GM12892 (cell line): ENCODE results near the gene FCN2.

Source experiments
- POLR2A ChIP-seq: IDR thresholded peaks from 2 replicates; pipeline ENCODE4 v1.6.1; 2011; ENCODE audit warnings: low read depth, low read length, control low read depth
- POLR2AphosphoS5 ChIP-seq: IDR thresholded peaks from 2 replicates; pipeline ENCODE4 v1.6.1; 2011; ENCODE audit warnings: low read depth, low read length, control low read depth

DNA sequence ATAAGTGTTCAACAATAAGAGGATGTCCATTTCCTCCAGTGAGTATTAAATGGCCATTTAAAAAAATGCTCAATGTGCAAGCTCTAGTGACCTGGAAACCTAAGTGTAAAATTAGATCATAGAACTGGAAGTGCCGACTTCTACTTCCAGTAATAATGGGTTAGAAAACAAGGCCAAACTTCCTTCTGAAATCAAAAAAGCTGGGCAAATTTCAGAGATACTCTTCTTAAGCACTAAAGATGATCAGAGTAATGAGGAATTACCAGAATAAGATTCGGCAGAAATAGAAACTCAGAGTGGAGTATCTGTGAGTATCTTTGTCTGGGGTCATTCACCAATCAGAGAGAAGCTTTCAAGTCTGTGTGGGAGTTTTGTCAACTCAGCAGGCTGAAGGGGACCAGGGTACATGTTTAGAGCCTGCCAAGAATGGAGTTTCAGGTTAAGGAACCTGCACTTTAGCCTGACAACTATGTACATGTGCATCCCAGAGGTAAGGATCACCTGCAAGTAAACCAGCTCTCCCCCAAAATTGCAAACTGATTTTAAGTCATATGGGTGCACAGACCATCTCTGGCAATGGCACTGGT, 17.1 kb downstream of the FCN2 start:
- TF ChIP-seq POLR2AphosphoS5 (no peak), POLR2A (no peak)
